Memory B cell (primary cell): ENCODE results near the gene TPGS2.
"Not testable (repeated sequence)": the region's sequence is repeated elsewhere in the genome, so short reads cannot be mapped to it uniquely, and the experiment has no call there.

Experiments used
- ATAC-seq: fragments of 150-1000 bp; cut with Tn5 transposase; 2 replicates; pipeline ENCODE4 v1.10.0; 2021; ENCODE audit warnings: low read depth, mild to moderate bottlenecking, moderate library complexity
- DNase-seq, 2 donors: peaks; one replicate each; pipeline ENCODE4 v3.0.0; 2022; ENCODE audit warnings: low spot score in 2 of 2
- H3K27ac Mint-ChIP-seq: one replicate; pipeline ENCODE4 v1.8.0; 2022; ENCODE audit warnings: mild to moderate bottlenecking, moderate library complexity, mixed read lengths
- H3K27me3 Mint-ChIP-seq: one replicate; pipeline ENCODE4 v1.8.0; 2022; ENCODE audit warnings: mixed read lengths
- H3K36me3 Mint-ChIP-seq: one replicate; pipeline ENCODE4 v1.8.0; 2022; ENCODE audit warnings: mild to moderate bottlenecking, mixed read lengths
- H3K4me1 Mint-ChIP-seq: one replicate; pipeline ENCODE4 v1.8.0; 2022; ENCODE audit warnings: mixed read lengths
- H3K4me3 Mint-ChIP-seq: one replicate; pipeline ENCODE4 v1.8.0; 2022; ENCODE audit warnings: mild to moderate bottlenecking, moderate library complexity, mixed read lengths
- H3K9me3 Mint-ChIP-seq: one replicate; pipeline ENCODE4 v1.8.0; 2022; ENCODE audit warnings: mixed read lengths

TPGS2 gene

GRCh38 chr18:36776650-36777049, 52.2 kb downstream of the TPGS2 start:
- H3K27ac Mint-ChIP-seq, result no peak overlapping the region
- ATAC-seq, result no peak
- peaks cover under 1% of the 10 kb centered on the region for H3K4me1 Mint-ChIP-seq

GRCh38 chr18:36775396-36775795, 53.4 kb downstream of the TPGS2 start:
- Mint-ChIP-seq H3K4me3 (no peak overlapping the region), H3K9me3 (no peaks in the 10 kb centered on the region), H3K36me3 (peaks cover 2% of the 10 kb centered on the region), H3K27ac (no peak overlapping the region), H3K27me3 (no peaks in the 10 kb centered on the region), H3K4me1 (peaks cover 8% of the 10 kb centered on the region)
- DNase-seq, result no peak
- no peak for ATAC-seq

More at GRCh38 chr18:36776650-36777049, 52.2 kb downstream of the TPGS2 start:
- no peaks in the 10 kb centered on the region for H3K9me3 Mint-ChIP-seq
- DNase-seq, result no peak
- H3K27me3 Mint-ChIP-seq, result no peaks in the 10 kb centered on the region
- peaks cover 2% of the 10 kb centered on the region for H3K36me3 Mint-ChIP-seq
- no peak overlapping the region for H3K4me3 Mint-ChIP-seq

- Mint-ChIP-seq H3K9me3 (no peaks in the 10 kb centered on the region), H3K36me3 (no peaks in the 10 kb centered on the region), H3K27ac (no peak overlapping the region), H3K27me3 (peaks cover 1% of the 10 kb centered on the region), H3K4me1 (peaks cover 8% of the 10 kb centered on the region), H3K4me3 (no peak overlapping the region)
- DNase-seq, result no peak
- ATAC-seq, result no peak
These were observed 56.5 kb downstream of the TPGS2 start for GRCh38 chr18:36772241-36772723.

GRCh38 chr18:36771245-36771644, 57.6 kb downstream of the TPGS2 start:
- DNase-seq (no peak), ATAC-seq (no peak)
- peaks cover 1% of the 10 kb centered on the region for H3K27me3 Mint-ChIP-seq
- peaks cover 8% of the 10 kb centered on the region for H3K4me1 Mint-ChIP-seq
- no peaks in the 10 kb centered on the region for H3K36me3 Mint-ChIP-seq
- H3K27ac Mint-ChIP-seq, result no peak overlapping the region
- no peak overlapping the region for H3K4me3 Mint-ChIP-seq
- H3K9me3 Mint-ChIP-seq, result no peaks in the 10 kb centered on the region

- no peak for DNase-seq
- H3K9me3 Mint-ChIP-seq, result no peaks in the 10 kb centered on the region
- peaks cover 8% of the 10 kb centered on the region for H3K4me1 Mint-ChIP-seq
- H3K4me3 Mint-ChIP-seq, result no peak overlapping the region
- no peak for ATAC-seq
- H3K27me3 Mint-ChIP-seq, result peaks cover 1% of the 10 kb centered on the region
- no peak overlapping the region for H3K27ac Mint-ChIP-seq
- H3K36me3 Mint-ChIP-seq, result no peaks in the 10 kb centered on the region
These were observed 58.4 kb downstream of the TPGS2 start for GRCh38 chr18:36770315-36770946.

- Mint-ChIP-seq H3K9me3 (no peaks in the 10 kb centered on the region), H3K4me1 (peaks cover 8% of the 10 kb centered on the region), H3K36me3 (no peaks in the 10 kb centered on the region), H3K4me3 (no peak overlapping the region), H3K27ac (no peak overlapping the region), H3K27me3 (peaks cover 1% of the 10 kb centered on the region)
- ATAC-seq (no peak), DNase-seq (no peak)
These were observed 59.0 kb downstream of the TPGS2 start for GRCh38 chr18:36769611-36770314.

- no peak for ATAC-seq
- peaks cover 8% of the 10 kb centered on the region for H3K4me1 Mint-ChIP-seq
- H3K27me3 Mint-ChIP-seq, result peaks cover 1% of the 10 kb centered on the region
These were observed 59.6 kb downstream of the TPGS2 start for GRCh38 chr18:36769172-36769571.

GRCh38 chr18:36766836-36767235, 62.0 kb downstream of the TPGS2 start:
- ATAC-seq (no peak), DNase-seq (no peak)
- Mint-ChIP-seq H3K4me1 (peaks cover 8% of the 10 kb centered on the region), H3K27me3 (peaks cover 1% of the 10 kb centered on the region), H3K9me3 (no peaks in the 10 kb centered on the region), H3K4me3 (no peak overlapping the region), H3K36me3 (no peaks in the 10 kb centered on the region), H3K27ac (no peak overlapping the region)

More at GRCh38 chr18:36769172-36769571, 59.6 kb downstream of the TPGS2 start:
- no peaks in the 10 kb centered on the region for H3K36me3 Mint-ChIP-seq
- DNase-seq, result no peak
- H3K27ac Mint-ChIP-seq, result no peak overlapping the region
- H3K9me3 Mint-ChIP-seq, result no peaks in the 10 kb centered on the region
- no peak overlapping the region for H3K4me3 Mint-ChIP-seq

- not testable (repeated sequence) for H3K4me3 Mint-ChIP-seq, H3K27me3 Mint-ChIP-seq, ATAC-seq, H3K36me3 Mint-ChIP-seq, H3K27ac Mint-ChIP-seq, H3K4me1 Mint-ChIP-seq, H3K9me3 Mint-ChIP-seq, DNase-seq
These were observed 65.8 kb downstream of the TPGS2 start for GRCh38 chr18:36762965-36763364.

GRCh38 chr18:36762074-36762473, 66.7 kb downstream of the TPGS2 start:
- Mint-ChIP-seq H3K4me1 (no peaks in the 10 kb centered on the region), H3K36me3 (no peaks in the 10 kb centered on the region), H3K4me3 (no peak overlapping the region), H3K27ac (no peak overlapping the region), H3K9me3 (no peaks in the 10 kb centered on the region), H3K27me3 (peaks cover 5% of the 10 kb centered on the region)
- DNase-seq (no peak), ATAC-seq (no peak)

- no peaks in the 10 kb centered on the region for H3K36me3 Mint-ChIP-seq
- no peak overlapping the region for H3K27ac Mint-ChIP-seq
- DNase-seq, result no peak
- no peak for ATAC-seq
- H3K4me1 Mint-ChIP-seq, result no peaks in the 10 kb centered on the region
- H3K9me3 Mint-ChIP-seq, result no peaks in the 10 kb centered on the region
- H3K27me3 Mint-ChIP-seq, result peaks cover 5% of the 10 kb centered on the region
- H3K4me3 Mint-ChIP-seq, result no peak overlapping the region
These were observed 67.6 kb downstream of the TPGS2 start for GRCh38 chr18:36761186-36761698.

GRCh38 chr18:36760598-36760997, 68.2 kb downstream of the TPGS2 start:
- ATAC-seq, result no peak
- Mint-ChIP-seq H3K27ac (no peak overlapping the region), H3K4me1 (no peaks in the 10 kb centered on the region), H3K4me3 (no peak overlapping the region), H3K27me3 (peaks cover 7% of the 10 kb centered on the region), H3K36me3 (no peaks in the 10 kb centered on the region), H3K9me3 (no peaks in the 10 kb centered on the region)
- no peak for DNase-seq

- Mint-ChIP-seq H3K27me3 (peaks cover 9% of the 10 kb centered on the region), H3K4me3 (no peak overlapping the region), H3K9me3 (no peaks in the 10 kb centered on the region), H3K36me3 (no peaks in the 10 kb centered on the region), H3K27ac (no peak overlapping the region), H3K4me1 (no peaks in the 10 kb centered on the region)
- ATAC-seq (no peak), DNase-seq (no peak)
These were observed 69.5 kb downstream of the TPGS2 start for GRCh38 chr18:36759167-36759776.

- no peak overlapping the region for H3K27ac Mint-ChIP-seq
- H3K4me3 Mint-ChIP-seq, result no peak overlapping the region
These were observed 70.2 kb downstream of the TPGS2 start for GRCh38 chr18:36758623-36759022.

More at GRCh38 chr18:36758623-36759022, 70.2 kb downstream of the TPGS2 start:
- H3K36me3 Mint-ChIP-seq, result no peaks in the 10 kb centered on the region
- H3K4me1 Mint-ChIP-seq, result no peaks in the 10 kb centered on the region
- no peak for ATAC-seq
- H3K9me3 Mint-ChIP-seq, result no peaks in the 10 kb centered on the region
- peaks cover 9% of the 10 kb centered on the region for H3K27me3 Mint-ChIP-seq
- DNase-seq, result no peak
